GM18505 (cell line): ENCODE data around the gene FCN2.

ENCODE experiments used
- ATAC-seq: cut with Tn5 transposase; IDR thresholded peaks from one replicate; pipeline ENCODE4 v1.9.1; 2021; ENCODE audit not compliant: unreplicated experiment
- POLR2A ChIP-seq: IDR thresholded peaks from 4 replicates; pipeline ENCODE4 v1.6.1; 2011; ENCODE audit warnings: borderline replicate concordance; ENCODE audit not compliant: insufficient read depth, insufficient read length; ENCODE audit errors: extremely low read depth

The FCN2 gene

GRCh38 chr9:134922066-134922931 lies 41.7 kb downstream of the FCN2 start:
- ATAC-seq, result no peak
- TF ChIP-seq POLR2A, result no peak

DNA sequence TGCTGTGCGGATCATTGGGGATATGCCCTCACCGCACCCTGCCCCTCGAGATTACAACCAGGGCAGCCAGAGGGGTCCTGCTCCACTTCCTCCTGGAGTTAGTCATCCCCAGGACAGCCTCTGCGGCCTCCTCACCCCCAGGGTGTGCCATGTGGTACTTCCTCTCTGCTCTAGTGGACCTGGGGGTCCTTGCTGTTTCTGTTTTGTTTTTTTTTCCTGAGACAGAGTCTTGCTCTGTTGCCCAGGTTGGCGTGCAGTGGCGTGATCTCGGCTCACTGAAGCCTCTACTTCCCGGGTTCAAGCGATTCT lies 42.3 kb downstream of the FCN2 start:
- no peak for TF ChIP-seq POLR2A
- no peak for ATAC-seq

DNA sequence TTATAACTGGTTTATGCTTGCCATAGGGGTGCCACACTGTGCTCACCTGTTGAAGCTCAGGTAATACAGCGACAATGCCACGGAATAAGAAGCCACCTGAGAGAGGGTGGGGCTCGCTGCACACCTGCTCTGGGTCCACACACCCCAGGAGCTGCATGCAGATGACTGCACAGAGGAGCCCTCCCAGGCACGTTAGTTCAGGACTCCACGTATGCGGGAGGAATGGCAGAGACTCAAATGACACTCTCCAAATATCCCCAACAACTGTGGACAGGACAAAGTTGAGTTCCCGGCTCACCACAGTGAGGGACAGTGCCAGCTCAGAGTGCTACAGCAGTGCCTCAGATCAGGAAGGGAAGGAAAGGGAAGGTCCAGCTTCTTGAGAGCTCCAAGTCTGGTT lies 42.9 kb downstream of the FCN2 start:
- no peak for ATAC-seq
- TF ChIP-seq POLR2A, result no peak

DNA sequence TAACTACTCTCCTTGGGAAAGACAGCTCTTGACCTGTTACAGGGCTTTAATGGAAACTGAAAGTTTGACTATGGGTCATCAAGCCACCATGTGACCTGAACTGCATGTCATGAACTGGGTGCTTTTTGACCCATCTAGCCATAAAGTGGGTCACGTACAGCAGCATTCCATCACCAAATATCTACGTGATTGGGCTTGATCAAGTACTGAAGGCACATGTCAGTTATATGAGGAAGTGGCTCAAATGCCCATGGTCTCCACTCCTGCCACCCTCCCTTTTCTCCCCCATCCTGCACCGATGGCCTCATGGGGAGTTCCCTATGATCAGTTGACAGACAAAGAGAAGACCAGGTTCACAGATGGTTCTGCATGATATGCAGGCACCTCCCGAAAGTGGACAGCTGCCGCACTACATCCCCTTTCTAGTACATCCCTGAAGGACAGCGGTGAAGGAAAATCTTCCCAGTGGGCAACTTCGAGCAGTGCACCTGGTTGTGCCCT lies 44.5 kb downstream of the FCN2 start:
- ATAC-seq, result no peak
- TF ChIP-seq POLR2A, result no peak

GRCh38 chr9:134928436-134929192 lies 48.0 kb downstream of the FCN2 start:
- TF ChIP-seq POLR2A, result peak; percentile 7
- ATAC-seq, result no peak

DNA sequence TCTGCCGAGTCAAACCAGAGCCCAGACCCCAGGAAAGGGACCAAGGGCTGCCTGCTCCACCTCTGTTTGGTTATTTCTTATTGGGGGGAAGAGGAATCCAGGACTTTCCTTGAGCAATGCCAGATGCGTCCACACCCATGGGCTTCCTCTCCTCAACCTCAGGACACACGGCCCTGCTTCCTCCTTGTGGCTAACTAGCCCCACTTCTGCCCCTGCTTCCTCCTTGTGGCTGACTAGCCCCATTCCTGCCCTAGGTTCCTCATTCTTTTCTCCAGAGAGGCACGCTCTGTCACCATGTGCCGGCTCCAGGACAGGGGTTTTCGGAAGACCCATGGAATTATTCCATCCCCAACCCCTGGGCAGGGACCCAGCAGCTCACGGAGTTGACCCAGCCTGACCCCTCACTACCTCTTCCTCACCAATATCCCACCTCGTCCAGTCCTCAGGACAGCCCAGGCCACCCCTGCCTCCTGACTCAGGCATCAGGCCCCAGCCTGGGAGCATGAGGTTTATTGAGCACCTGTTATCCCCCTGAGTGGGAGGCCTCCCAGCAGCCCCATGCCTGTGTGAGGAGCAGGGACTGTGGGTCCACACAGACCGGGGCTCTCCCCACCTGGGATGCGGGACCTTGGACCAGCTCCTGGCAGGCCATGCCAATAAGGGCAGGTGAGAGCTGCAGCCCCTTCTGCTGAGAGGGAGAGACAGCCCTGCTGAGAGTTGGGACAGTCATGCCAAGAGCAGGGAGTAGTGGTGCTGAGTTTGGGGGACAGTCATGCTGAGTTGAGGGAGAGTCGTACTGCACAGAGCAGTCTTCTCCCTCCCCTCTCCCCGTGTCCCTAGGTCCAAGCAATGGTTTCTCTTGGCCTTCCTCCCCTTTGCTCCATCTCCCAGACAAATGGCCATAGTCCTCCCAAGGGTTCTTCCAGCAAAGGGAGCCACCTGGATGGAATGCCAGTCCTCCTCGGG lies 48.9 kb downstream of the FCN2 start:
- no peak for ATAC-seq
- TF ChIP-seq POLR2A, result no peak

- no peak for TF ChIP-seq POLR2A
- peak; percentile 60 for ATAC-seq
Measured at GRCh38 chr9:134930398-134930797, 49.8 kb downstream of the FCN2 start.

DNA sequence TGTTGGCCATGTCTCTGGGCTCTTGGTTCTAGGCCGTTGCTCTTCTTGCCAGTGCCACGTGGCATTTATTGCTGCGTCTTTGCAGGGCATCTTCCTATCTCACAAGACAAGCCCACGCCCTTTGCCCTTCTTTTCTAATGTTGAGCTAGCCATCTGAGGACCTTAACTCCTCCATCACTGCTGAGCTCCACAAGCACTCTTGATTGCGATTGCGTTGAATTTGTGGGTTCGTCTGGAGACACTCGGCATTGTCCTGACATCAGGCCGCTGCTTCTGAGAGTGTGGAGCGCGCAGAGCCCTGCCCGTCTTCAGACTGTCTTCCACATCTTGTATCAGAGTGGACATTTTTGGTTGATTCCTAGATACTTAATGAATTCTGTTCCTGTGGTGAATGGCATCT lies 51.6 kb downstream of the FCN2 start:
- TF ChIP-seq POLR2A, result no peak

GRCh38 chr9:134932606-134933005 lies 52.0 kb downstream of the FCN2 start:
- no peak for TF ChIP-seq POLR2A
- no peak for ATAC-seq

More for the DNA sequence above, 51.6 kb downstream of the FCN2 start:
- no peak for ATAC-seq

GRCh38 chr9:134933076-134933659 lies 52.6 kb downstream of the FCN2 start:
- ATAC-seq, result no peak

DNA sequence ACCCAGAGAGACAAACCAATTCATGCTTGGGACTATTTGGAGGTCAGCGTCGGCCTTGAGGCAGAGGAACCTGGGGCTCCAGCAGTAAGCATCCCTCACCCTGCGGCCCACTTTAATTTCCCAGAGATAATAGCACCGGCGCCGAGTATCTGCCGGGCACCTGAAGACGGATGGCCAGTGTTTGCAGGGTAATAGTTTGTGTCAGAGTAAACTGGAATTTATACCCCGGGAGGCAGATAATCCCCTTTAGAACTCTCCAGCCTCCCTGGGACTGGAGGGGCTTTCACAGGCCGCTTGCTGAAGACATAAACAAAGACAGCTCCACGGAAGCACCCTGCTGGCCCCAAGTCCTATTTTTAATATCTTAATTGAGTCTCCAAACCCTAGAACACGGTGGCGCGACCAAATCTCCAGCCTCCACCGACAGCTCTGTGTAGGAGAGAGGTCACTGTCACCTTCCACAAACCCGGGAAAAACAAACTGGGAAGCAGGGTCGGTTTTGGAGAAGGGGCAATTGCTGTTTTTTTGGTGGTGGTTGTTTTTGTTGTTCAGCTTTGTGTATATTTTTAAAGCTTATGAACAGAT lies 54.5 kb downstream of the FCN2 start:
- no peak for ATAC-seq

More at GRCh38 chr9:134933076-134933659, 52.6 kb downstream of the FCN2 start:
- no peak for TF ChIP-seq POLR2A

GRCh38 chr9:134935701-134936345 lies 55.2 kb downstream of the FCN2 start:
- TF ChIP-seq POLR2A, result no peak
- ATAC-seq, result no peak

More for the DNA sequence above, 54.5 kb downstream of the FCN2 start:
- TF ChIP-seq POLR2A, result no peak
